Suprapubic skin (tissue), 4 donors: ENCODE results near the gene NDUFV3. TPM values are rescaled to one million over a fixed set of nuclear protein-coding genes. Genes with fewer than 3 reads are reported as not detected.
A peak's percentile ranks its signal among the peaks of the same experiment; 100 is the strongest.
"Not testable (repeated sequence)": the region's sequence is repeated elsewhere in the genome, so short reads cannot be mapped to it uniquely, and the experiment has no call there.

ENCODE experiments used
- DNase-seq, 2 donors: peaks; one replicate each; pipeline ENCODE4 v3.0.0-alpha.2; 2019; ENCODE audit warnings: low spot score in 2 of 2
- H3K27ac ChIP-seq: fragments of 200-600 bp; sonication (generic); one replicate; pipeline ENCODE4 v1.5.1; 2019
- H3K27me3 ChIP-seq: fragments of 200-600 bp; sonication (generic); one replicate; pipeline ENCODE4 v1.5.1; 2019
- H3K36me3 ChIP-seq: fragments of 200-600 bp; sonication (generic); one replicate; pipeline ENCODE4 v1.5.1; 2019
- H3K4me1 ChIP-seq: fragments of 200-600 bp; sonication (generic); one replicate; pipeline ENCODE4 v1.5.1; 2019
- H3K4me3 ChIP-seq: fragments of 200-600 bp; sonication (generic); one replicate; pipeline ENCODE4 v1.5.1; 2019; ENCODE audit warnings: mild to moderate bottlenecking
- H3K9me3 ChIP-seq: fragments of 200-600 bp; sonication (generic); one replicate; pipeline ENCODE4 v1.5.1; 2019
- CTCF ChIP-seq, 2 donors: fragments of 200-600 bp in 1 of 2; fragments of 450-650 bp in 1 of 2; sonication (generic) in 1 of 2; IDR thresholded peaks; one replicate each; pipeline ENCODE4 v1.5.1; 2016 to 2019; ENCODE audit warnings: antibody characterized with exemption in 2 of 2, mild to moderate bottlenecking in 1 of 2, moderate library complexity in 1 of 2
- EP300 ChIP-seq: sonication (generic); formaldehyde crosslinking; IDR thresholded peaks from one replicate; pipeline ENCODE4 v1.6.1; 2017; ENCODE audit warnings: antibody characterized with exemption
- POLR2A ChIP-seq, 2 donors: fragments of 450-650 bp; IDR thresholded peaks; one replicate each; pipeline ENCODE4 v1.6.1; 2017; ENCODE audit warnings: antibody characterized with exemption in 2 of 2, mild to moderate bottlenecking in 2 of 2, moderate library complexity in 2 of 2
- POLR2AphosphoS5 ChIP-seq, 3 donors: sonication (generic); formaldehyde crosslinking; IDR thresholded peaks; one replicate each; pipeline ENCODE4 v1.6.1; 2017; ENCODE audit warnings: antibody characterized with exemption in 3 of 3
- whole genome bisulfite sequencing: methylation state at CpG from one replicate; pipeline ENCODE4 v1.1.5; 2018; 5-methylcytosine and 5-hydroxymethylcytosine counted together
- total RNA-seq, 4 donors: library from RNA; depleted of rRNA; stranded (reverse); fragments of >200 nt; gene quantifications; one replicate each; pipeline ENCODE4 v1.1.0, GENCODE V29; 2016

NDUFV3 gene
- total RNA-seq, 4 donors from 2014 or later, result 44.1 to 69.3 (median 60.0) TPM

DNA sequence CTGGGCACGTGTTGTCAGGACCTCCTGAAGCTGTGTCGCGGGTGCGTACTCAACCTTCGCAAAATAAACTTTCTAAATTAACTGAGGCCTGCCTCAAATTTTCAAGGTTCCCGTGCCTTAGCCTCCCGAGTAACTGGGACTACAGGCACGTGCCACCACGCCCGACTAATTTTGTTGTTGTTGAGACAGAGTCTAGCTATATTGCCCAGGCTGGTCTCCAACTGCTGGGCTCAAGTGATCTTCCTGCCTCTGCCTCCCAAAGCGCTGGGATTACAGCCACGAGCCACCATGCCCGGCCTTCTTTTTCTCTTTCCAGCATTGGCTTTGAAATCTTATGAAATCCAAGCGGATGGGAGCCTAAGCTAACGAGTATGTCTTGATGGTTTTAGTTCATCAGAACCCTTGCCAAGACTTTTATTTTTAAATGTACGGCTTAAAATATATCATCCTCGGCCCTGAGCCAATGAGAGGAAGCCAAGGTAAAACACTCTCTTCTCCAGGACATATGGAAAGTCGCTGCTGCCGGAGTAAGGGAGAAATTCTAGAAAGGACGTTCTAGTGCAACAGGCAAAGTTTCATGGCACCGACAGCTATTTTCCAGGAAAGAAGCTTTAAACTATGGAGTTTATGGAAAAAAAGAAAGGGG lies 45.0 kb downstream of the NDUFV3 start:
- H3K4me1 ChIP-seq, result peaks cover 9% of the 10 kb centered on the region

DNA sequence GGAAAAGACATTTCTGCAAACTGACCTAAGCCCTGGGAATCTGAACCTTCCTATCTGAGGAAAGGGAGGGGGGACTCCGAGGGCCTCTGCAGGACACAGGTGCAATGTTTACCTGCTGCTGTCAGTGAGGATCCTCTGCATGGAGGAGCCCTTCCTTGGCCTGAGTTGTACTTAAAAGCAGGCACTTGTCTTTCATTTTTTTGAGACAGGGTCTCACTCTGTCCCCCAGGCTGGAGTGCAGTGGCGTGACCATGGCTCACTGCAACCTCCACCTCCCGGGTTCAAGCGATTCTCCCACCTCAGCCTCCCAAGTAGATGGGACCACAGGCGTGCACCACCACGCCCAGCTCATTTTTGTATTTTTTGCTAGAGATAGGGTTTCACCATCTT lies 45.5 kb downstream of the NDUFV3 start:
- not testable (repeated sequence) for H3K4me1 ChIP-seq, H3K4me3 ChIP-seq, DNase-seq, H3K27me3 ChIP-seq, H3K27ac ChIP-seq, H3K9me3 ChIP-seq, H3K36me3 ChIP-seq
- WGBS, result 91% methylated on average over 6 of the region's 6 CpGs

More for the DNA sequence above, 45.0 kb downstream of the NDUFV3 start:
- no peak for TF ChIP-seq POLR2AphosphoS5 (IDR thresholded peaks at IDR 0.05)
- TF ChIP-seq CTCF (IDR thresholded peaks at IDR 0.05), result no peak
- no peak for TF ChIP-seq POLR2A (IDR thresholded peaks at IDR 0.05)
- no peak for TF ChIP-seq EP300
- no peak for DNase-seq
- Histone ChIP-seq H3K9me3 (no peaks in the 10 kb centered on the region), H3K27me3 (no peaks in the 10 kb centered on the region), H3K27ac (no peak overlapping the region), H3K36me3 (no peaks in the 10 kb centered on the region), H3K4me3 (no peak overlapping the region)
- 67% methylated on average over 21 of the region's 21 CpGs for WGBS

DNA sequence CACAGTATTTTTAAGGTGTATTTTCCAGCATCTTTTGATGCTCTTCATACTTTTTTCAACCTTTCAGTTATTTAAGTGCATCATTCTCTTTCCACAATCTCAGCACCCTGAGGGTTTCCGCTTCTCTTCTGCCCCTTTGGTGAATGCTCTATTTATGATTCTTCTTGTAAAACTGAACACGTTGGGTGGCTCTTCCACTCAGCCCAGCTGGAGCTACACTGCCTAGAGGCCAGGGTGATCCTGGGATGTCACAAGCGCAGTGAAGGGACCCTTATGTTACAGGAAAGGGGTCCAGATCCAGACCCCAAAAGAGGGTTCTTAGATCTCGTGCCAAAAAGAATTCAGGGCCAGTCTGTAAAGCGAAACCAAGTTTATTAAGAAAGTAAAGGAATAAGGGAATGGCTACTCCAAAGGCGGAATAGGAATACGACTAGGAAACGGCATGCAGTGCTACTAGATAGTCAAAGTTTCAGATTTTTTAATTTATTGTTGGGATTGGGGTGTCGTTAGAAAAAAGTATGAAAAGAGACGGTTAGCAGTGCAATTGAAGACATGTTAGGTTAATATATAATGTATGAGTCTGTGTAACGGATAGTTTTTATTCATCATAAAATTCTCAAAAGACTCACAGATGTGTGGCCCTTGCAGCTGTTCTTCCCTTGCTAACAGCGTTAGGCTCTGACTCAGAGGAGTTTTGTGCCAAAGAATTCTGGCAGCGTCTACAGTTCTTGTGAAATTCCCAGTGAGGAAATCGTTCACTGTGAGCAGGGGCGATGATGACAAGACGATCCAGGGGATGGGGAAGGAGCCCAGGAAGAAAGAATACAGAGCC lies 46.7 kb downstream of the NDUFV3 start:
- H3K36me3 ChIP-seq, result no peaks in the 10 kb centered on the region
- peak in 1 of 2 donors; percentile 91 for DNase-seq
- H3K4me3 ChIP-seq, result no peak overlapping the region
- no peaks in the 10 kb centered on the region for H3K9me3 ChIP-seq
- H3K27me3 ChIP-seq, result no peaks in the 10 kb centered on the region
- TF ChIP-seq EP300, result no peak
- TF ChIP-seq POLR2AphosphoS5 (IDR thresholded peaks at IDR 0.05), result peak in 2 of 3 donors; percentile 71 to 91
- no peak overlapping the region for H3K27ac ChIP-seq
- 17% methylated on average over 16 of the region's 16 CpGs for WGBS
- H3K4me1 ChIP-seq, result peaks cover 9% of the 10 kb centered on the region

DNA sequence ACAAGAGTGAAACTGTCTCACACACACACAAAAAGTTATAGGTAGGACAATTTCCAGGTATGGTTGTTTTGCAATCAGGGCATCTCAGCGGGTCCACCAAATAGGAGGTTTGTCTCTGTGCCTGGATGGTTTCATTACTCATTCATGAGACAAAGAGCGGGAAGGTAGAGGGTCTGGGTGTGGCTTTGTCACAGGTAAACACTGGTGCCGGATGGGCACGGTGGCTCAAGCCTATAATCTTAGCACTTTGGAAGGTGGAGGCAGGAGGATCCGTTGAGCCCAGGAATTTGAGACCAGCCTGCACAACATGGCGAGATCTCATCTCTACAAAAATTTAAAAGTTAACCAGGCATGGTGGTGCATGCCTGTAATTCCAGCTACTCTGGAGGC lies 48.6 kb downstream of the NDUFV3 start:
- Histone ChIP-seq H3K27me3 (no peaks in the 10 kb centered on the region), H3K4me3 (no peak overlapping the region), H3K4me1 (peaks cover 9% of the 10 kb centered on the region), H3K27ac (no peak overlapping the region), H3K9me3 (no peaks in the 10 kb centered on the region), H3K36me3 (no peaks in the 10 kb centered on the region)
- DNase-seq, result no peak
- TF ChIP-seq POLR2AphosphoS5 (IDR thresholded peaks at IDR 0.05) (no peak), CTCF (IDR thresholded peaks at IDR 0.05) (no peak), EP300 (no peak), POLR2A (IDR thresholded peaks at IDR 0.05) (no peak)
- WGBS, result 90% methylated on average over 6 of the region's 6 CpGs

- Histone ChIP-seq H3K27me3 (no peaks in the 10 kb centered on the region), H3K9me3 (no peaks in the 10 kb centered on the region), H3K27ac (no peak overlapping the region), H3K4me1 (peaks cover 9% of the 10 kb centered on the region), H3K36me3 (no peaks in the 10 kb centered on the region), H3K4me3 (no peak overlapping the region)
- 53% methylated on average over 6 of the region's 6 CpGs for WGBS
- DNase-seq, result no peak
- TF ChIP-seq POLR2AphosphoS5 (IDR thresholded peaks at IDR 0.05), result no peak
Observed at GRCh38 chr21:42942244-42942643, 49.1 kb downstream of the NDUFV3 start.

DNA sequence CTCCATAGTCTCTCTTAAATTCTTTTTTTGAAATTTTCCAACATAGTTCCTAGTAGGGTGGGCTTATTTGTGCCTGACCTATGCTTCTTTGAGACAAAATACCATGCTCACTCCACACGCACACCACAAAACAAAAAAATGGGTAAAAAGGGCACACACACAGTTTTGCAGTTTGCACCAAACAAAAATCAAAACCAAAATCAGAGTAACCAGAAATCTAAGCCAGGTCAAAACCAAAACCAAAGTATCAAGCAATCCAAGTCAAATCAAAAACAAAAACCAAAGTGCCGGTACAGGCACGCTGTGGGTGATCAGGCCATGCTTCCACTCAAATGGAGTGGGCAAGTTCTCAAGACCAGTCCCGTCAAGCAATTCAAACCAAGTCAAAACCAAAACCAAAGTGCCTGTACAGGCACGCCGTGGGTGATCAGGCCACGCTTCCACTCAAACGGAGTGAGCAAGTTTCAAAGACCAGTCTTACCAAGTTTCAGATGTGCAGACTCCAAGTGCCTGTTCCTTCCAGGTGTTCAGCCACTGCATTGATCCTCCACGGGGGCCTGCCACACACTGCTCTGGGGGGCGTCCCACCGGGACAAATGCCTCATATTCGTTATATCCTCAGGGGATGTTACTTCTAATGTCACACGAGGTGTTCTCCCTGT lies 56.1 kb downstream of the NDUFV3 start:
- not testable (repeated sequence) for H3K4me3 ChIP-seq, H3K9me3 ChIP-seq, H3K4me1 ChIP-seq, H3K27ac ChIP-seq, H3K36me3 ChIP-seq, H3K27me3 ChIP-seq, DNase-seq
- WGBS, result 32% methylated on average over 13 of the region's 13 CpGs

- H3K9me3 ChIP-seq, H3K4me3 ChIP-seq, H3K27ac ChIP-seq, H3K27me3 ChIP-seq, H3K36me3 ChIP-seq, DNase-seq: not testable (repeated sequence)
- 94% methylated on average over 9 of the region's 9 CpGs for WGBS
- peaks cover 16% of the 10 kb centered on the region for H3K4me1 ChIP-seq
Observed at GRCh38 chr21:42951193-42951592, 58.1 kb downstream of the NDUFV3 start.
